GM19397 (cell line): ENCODE data around the gene CACNA1D.
"Not testable (repeated sequence)": the region's sequence is repeated elsewhere in the genome, so short reads cannot be mapped to it uniquely, and the experiment has no call there.

Experiments
- ATAC-seq: cut with Tn5 transposase; IDR thresholded peaks from one replicate; pipeline ENCODE4 v1.9.1; 2021; ENCODE audit warnings: mild to moderate bottlenecking, moderate library complexity; ENCODE audit not compliant: unreplicated experiment

The CACNA1D gene

DNA sequence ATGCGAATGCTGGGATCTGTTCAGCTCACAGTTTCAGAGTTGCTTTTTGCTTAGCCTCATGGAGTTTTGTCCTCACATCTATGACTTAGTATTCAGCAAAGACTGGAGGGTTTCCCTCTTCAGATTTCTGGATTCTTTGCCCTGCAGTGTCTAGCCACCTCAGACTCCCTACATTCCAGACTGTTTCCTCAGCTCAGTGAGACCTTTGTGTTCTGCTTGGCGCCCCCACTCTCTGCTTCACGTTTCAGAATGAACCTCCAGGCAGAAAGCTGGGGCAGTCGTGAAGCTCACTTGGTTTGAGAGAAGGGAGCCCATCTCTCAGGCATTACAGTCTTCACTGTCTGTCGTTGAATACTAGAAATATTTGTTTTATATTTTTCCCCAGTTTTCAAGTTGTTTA lies 118.1 kb downstream of the CACNA1D start:
- no peak for ATAC-seq

DNA sequence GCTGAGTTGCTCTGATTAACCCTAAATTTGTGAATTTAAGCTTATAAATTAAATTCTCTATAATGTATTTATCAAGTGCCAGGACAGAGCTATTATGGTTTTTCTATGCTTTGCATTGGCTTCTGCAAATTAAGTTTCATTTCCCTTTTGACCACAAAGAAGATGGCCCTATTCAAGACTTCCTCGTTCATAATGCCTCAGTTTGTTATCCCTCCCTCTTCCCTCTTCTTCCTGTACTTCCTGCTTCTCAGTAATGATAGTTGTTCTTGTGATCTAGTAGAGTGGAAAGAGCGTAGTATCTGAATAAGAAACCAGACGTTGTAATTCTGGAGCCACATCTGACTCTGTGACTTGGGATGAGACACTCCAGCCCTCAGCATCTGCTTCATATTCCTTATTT lies 118.7 kb downstream of the CACNA1D start:
- ATAC-seq: no peak

DNA sequence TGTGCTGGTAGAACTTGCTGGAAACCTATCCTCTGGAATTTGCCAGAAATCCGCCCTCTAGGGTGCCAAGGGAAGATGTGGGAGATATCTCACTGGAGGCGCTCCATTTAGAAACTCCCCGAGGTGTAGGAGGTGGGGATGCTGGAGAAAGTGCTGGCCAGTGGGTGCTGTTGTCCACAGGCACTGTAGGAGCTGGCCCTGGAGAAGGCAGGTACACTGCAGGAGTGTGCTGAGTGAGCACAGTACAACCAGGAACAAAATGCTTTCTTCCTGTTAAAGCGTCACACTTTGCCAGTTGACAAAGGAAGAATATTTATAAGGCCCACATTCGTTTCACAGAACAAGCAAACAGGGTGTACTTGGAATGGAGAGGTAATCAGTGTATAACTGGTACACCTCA lies 119.9 kb downstream of the CACNA1D start:
- ATAC-seq: no peak

DNA sequence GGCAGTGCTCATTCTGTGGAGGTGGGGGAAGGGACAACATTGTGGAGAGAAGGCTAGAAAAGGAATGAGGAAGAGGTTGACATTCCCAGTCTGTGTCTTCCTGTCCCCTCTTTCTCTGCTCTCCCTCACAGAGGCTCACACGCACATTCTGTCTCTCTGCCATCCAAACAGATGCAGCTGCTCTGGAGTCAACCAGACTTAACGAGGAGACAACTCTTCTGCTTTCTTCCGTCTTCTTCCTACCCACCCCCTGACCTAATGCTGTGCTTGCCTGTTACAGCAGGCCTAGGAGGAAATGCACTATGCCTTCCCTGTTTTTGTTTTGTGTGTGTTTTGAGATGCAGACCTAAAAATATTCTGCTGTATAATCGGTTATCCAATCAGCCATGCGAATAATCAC lies 121.9 kb downstream of the CACNA1D start:
- ATAC-seq: no peak

DNA sequence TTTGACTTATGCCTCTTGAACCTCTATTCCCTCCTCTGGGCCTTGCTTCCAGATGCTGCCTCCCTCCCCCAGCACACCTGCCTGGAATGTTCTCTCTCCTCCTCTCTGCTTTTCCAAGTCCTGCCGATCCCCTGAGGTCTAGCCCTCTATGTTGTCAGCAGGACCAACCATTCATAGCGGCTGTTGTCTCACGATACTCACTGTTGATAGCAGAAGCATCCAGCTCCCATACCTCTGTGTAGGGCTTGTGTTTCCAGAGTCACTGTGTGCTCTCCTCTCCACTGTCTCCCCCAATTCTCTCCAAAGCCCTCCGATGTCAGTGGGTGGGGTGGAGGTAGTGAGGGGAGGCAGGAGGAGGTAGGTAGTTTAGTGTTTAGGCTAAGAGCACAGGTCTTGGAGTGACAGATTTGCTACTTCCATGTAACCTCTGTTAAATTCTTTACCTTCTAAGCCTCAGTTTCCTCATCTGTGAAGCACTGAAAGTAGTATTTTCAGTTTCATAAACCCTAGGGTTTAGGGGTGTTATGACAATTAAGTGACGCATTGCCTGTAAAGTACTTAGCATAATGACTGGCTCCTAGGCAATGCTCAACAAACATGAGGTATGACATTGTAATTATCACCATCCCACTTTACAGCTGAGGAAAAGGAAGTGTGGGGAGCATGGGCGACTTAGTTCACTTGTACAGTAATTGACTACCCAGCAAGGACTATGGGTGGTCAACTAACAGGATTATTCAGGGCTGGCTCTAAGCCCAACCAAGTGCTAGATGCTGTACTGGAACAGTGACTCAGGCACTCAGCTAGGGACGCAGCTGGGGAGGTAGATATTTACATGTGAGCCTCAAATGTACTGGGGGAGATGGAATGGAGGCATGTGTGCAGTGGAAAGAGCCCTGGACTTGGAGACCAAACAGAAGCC lies 122.8 kb downstream of the CACNA1D start:
- no peak for ATAC-seq

DNA sequence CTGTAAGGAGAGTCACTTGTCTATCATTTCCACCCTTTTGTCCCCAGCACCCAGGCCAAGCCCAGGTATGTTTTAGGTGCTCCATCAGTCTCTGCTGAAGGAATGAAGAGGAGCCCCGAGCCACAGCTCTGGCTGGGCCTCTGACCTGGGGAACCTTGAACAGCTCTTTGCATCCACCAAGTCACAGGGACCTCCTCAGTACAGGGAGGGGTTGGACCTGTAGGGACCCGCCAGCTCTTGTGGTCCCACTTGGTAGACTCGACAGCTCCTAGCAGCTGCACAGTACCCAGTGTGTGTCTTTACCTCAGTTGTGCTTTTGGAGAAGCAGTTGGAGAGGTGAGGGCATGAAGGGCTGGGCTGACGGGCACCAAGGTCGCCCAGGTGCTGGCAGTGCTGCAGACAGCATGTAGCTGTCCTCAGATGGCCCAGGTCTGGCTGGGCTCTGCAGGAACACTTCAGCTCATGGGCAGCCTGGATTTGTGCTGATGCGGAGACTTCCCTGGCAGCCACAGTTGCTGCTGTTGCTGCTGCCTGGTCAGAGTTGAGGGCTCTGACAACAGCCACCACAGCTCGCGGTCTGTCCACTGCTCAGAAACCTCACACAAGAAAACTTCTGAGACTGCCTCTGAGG lies 123.6 kb downstream of the CACNA1D start:
- ATAC-seq: no peak

DNA sequence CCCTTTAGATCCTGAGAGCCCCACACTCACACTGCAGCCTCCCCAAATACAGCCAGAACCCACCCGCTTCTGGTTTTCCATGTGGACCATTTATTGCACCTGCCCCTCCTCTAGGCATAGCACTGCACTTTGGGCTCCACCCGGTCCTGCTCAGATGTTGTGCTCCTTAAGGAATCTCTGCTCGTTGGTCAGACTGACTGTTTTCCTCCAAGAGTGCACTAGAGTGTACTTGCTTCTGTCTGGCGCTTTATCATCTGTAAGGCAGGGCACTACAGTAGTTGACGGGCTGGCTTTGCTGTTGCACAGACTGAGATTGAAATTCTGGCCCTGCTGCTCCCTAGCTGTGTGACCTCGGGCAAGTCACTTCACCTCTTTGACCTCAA lies 124.1 kb downstream of the CACNA1D start:
- no peak for ATAC-seq

DNA sequence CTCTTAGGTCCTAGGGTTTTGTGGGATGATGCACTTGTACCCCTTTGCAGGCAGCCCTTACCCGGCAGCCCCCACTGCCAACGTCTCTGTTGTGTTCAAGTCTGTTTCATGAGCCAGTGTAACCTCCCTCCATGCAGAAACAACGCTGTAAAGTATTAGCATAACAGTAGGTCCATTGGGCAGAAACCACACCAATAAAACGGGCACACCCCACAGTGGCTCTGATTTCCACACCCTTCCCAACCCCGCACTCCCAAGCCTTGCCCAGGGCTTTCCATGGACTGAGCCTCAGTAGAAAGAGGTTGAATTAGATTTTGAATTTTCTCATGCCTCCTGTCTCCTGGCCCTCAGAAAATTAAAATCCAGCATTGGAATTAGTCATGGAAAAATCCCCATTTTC lies 124.5 kb downstream of the CACNA1D start:
- ATAC-seq: no peak

DNA sequence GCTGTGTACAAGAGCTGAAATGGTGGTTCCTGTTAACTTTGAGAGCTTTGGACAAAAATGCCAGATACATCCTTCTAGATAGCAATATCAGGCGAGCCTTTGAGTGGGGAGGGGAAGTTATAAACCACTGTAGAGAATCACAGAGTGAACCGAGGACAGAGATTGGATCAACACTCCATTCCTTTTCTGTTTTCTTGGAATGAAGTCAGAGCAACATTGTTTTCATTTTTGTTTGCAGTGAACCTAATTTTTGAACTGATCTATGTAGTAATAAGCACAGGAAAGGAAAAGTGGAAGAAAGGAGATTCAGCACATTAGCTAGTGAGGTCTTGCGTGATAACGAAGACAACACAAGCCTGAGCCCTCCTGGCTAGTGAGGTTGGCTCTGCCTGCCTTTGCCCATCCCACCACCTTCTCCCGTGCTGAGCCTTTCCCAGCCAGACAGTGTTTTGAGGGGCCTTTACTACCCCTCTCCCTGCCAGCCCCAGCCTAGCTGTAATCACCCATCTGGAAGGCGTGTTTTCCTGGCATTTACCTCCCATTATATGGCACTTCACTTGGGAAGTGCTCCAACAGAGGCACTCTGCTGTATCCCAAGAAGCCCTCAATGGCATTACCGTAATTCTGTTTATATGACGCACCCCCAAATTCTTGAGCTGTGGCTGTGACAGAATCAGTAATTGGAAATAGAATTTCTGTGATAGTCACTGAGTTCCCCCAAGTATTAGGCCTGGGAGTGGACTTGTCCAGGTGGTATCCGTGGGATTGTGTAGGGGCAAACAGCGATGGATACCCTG lies 129.8 kb downstream of the CACNA1D start:
- no peak for ATAC-seq

DNA sequence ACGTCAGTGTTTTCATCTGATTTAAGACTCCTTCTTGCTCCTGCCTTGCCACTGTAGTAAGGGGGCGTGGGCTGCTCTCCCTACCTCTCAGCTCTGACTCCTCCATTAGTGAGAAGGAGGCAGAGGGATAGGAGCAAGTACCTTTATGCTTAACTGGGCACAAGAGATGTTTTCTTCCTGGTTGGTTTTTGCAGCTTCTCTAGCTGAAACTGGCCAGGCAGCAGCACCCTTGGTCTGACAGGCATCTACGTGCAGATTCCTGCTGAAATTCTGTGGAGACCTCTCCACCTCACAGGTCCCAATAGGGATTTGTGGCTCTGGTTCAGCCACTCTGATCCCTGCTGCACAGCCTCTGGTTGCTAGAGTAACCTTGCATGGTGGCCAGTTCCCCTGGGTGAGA lies 132.5 kb downstream of the CACNA1D start:
- ATAC-seq: no peak

DNA sequence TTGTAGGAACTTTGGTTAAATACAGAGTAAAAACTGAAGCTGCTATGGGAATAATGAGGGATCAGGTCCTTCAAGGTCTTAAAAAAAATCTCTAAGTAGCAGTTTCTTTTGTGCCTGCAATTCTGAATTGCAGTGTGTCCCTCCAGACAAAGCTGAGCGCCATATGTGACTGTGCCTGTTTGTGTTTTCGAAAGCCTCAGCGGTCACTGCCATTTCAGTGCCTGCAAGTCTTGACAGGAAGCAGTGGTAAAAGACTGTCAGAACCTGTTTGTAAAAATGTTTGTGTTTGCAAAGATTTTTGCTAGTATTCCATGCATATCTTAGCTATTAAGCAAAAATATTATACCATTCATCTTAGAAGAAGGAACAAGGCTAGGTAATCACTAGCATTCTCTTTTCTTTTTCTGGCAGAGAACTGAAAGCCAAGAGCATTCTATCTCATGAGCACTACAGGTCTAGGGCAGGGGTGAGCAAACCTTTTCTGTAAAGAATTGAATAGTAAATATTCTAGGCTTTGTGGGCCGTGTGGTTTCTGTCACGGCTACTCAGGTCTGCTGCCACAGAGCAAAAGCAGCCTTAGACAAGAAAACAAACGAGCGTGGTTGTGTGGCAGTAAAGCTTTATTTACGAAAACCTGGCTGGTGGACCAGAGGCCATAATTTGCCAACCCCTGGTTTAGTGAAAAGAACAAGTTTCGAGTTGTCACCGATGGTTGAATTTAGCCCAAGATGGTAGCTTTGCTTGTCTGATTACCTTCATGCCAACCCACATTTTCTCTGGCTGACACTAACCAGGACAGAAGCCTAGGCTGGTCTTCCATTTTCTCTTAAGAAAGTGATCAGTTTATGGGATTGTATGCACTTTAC lies 134.4 kb downstream of the CACNA1D start:
- ATAC-seq: no peak

DNA sequence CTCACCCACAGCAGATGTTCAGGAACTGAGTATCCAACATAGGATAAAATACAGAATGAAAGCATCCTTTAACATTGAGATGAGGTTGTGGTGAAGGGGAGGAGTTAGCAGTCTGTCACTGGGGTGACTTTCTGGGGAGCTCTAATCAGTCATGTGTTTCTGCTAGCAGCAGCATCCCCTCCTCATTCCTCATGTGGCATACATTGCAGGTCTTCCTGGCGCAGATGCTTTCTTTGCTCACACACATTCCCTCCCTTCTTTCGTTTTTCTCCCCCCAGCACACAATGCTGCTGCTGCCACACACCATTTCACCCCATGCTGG lies 135.0 kb downstream of the CACNA1D start:
- no peak for ATAC-seq

DNA sequence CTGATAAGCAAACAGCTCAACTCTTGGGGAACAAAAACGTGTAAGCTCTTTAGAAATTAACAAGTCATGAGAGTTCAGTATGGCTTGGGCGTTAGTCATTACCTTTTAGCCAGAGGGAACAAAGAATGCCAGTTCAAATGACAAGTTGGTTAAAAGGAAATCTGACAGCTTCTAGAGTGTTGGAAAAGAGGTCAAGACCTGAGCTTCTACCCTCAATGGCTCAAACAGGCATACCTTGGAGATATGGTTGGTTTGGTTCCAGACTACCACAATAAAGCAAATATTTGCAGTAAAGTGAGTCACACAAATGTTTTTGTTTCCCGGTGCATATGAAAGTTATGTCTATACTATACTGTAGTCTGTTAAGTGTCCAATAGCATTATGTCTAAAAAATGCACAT lies 136.1 kb downstream of the CACNA1D start:
- ATAC-seq: no peak

DNA sequence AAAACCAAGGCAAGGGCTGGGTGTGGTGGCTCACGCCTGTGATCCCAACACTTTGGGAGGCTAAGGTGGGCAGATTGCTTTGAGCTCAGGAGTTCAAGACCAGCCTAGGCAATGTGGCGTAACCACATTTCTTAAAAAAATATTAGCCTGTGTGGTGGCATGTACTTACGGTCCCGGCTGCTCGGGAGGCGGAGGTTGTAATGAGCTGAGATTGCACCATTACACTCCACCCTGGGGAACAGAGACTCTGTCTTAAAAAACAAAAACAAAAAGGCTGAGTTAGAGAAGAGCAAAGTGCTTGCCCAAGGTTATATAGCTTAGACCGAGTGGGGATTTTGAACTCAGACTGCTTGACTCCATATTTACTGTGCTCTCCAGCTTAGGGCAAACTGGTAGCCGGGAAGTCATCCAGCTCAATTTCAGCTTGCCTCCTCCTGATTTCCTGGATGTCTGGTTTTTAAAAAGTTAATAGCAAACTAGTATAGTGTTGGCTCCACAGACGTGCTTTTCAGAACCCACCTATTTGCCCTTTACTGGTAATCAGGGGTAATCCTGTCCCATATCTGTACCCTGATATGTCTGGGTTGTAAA lies 138.9 kb downstream of the CACNA1D start:
- ATAC-seq: no peak

DNA sequence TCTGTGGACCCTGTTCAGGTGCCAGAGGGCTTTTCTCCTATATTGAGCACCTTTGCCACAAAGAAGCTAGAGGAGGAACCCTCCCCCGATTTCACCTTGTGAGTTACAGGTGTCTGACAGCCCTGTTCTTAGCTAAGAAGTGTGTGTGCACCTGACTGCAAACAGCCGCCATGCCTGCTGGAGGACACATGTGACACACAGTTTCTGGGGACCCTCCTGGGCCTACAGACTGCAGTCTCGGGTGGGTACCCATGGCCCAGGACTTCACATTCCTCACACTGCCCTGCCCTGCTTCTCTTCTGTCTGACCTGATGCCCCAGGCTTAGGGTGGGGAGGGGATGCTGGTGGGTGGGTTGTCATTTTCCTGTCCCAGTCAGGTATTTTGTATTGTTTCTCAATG lies 140.6 kb downstream of the CACNA1D start:
- ATAC-seq: no peak

DNA sequence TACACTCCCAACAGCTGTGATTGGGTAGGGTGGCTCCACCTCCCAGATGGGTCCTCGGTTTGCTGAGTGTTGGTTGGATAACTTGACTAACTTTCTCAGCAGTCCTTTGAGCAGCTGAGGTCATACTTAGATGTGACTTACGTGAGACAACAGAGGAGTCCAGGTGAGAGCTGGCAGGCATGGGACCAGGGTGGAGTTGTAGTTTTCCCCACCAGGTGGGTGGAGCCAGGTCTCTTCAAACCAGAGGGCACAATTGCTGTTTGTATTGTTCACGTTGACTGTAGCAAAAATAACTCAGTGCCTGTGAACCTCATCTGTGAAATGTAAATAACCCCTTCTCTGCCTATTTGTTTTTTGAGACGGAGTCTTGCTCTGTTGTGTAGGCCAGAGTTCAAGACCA lies 144.4 kb downstream of the CACNA1D start:
- not testable (repeated sequence) for ATAC-seq

DNA sequence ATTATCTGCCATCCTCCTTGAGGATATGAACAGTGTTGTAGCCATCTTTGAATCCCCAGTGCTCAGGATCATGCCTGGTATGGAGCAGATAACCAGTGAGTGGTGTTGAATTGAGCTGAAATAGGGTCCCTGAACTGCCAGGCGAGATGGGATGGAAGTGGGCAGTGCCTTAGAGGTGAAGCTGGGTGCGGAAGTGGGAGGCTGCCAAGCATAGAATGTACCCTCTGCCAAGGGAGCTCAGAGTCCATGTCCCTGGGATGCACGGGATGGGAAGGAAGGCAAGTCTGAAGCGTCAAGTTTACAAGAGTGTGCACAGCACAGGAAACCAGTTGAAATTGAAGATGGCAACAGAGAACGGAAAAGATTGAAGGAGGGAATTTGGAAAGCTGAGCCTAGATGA lies 147.0 kb downstream of the CACNA1D start:
- ATAC-seq: no peak

DNA sequence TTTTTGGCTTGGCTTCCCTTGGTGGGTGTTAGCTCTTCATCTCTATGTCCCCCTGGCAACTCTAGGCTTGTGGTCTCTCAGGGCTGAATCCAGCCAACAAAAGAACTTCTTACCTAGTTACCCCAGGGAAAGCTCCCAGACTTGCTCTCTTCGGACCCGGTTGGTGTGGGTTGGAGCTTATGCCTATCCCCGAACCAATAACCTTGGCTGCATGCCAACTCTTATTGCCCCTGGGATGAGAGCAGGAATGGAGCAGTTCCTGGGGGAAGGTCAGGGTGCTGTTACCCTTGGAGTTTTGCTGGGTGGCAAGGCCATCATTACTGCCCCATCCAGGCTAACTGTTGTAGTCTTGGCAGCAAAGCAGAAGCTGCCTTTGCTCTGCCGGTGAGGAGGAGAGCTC lies 147.8 kb downstream of the CACNA1D start:
- ATAC-seq: no peak

DNA sequence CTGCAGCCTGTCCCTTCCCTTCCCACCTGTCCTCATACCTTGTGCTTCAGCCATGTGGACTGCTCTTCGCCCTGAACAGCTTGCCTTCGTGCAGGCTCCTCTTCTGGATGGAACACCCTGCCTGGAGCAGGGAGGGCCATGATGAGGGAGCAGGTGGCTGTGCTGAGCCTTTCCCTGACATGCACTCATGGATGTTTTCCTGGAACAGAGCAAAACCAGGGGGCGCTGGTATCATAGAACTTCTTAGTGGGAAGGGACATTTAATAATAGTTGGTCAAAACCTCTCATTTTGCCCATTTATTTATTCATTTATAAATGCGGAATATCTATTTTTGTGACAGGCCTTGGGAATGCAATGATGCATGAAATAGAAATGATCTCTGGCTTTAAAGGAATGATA lies 149.3 kb downstream of the CACNA1D start:
- no peak for ATAC-seq

DNA sequence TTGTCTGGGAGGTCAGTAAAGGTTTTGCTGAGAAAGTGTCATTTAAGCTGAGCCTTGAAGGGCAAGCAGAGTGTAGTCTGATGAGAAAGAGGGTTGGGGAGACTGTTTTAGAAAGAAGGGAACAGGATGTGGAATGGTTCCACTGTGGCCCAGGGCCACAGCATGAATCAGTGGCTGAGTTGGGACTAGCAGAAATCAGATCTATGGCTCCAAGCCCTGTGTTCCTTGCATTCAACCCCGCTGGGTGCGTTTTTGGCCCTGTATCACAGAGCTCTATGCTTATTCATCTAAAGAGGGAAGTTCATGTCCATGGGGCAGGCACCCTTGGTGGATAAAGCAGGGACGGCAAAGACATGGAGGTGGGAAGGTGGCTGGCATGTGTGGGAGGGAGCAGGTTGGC lies 151.3 kb downstream of the CACNA1D start:
- no peak for ATAC-seq

DNA sequence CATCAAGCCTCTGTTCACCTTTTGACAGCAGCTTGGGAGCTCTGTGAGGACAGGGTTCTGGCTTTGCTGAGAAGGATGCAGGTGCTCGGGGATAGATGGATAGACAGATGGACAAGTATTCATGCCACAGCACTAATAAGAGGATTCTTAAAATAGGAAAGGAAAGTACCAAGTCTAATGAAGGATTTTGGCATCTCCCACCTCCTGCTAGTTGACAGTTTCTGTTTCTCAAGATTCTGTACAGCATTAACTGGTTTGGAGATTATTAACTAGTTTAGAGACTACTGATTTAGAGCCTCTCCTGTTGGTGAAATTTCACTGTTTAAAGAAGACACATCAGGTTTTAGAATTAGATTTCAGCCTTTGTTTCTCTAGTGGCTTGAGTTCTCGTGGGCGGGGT lies 152.3 kb downstream of the CACNA1D start:
- peak; percentile 40 for ATAC-seq
